UCSD-AML1 (cell line): ENCODE data around the gene CNTNAP2.
"Not testable (repeated sequence)": the region's sequence is repeated elsewhere in the genome, so short reads cannot be mapped to it uniquely, and the experiment has no call there.

ENCODE experiments used
- DNase-seq: peaks from one replicate; lab custom pipeline; 2025; ENCODE audit not compliant: unreplicated experiment; lab: John Stamatoyannopoulos, UW

The CNTNAP2 gene

DNA sequence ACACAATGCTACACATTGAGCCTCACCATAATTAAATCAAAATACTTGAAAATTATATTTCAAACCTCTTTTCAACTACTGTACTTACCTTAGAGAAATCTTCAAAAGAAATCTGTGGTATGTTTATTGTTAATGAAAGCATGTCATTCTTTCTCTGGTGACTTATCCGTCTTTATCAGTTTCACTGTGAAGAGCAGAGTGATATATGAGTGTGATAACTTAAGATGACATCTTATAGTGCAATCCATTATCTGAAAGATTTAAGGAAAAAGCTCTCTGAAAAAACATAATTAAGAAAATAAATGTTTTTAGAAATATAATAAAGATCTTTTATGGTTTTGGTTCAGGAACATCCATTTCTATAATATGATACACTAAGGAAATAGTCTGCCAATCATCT is 1562.3 kb downstream of the CNTNAP2 start:
- no peak for DNase-seq

DNA sequence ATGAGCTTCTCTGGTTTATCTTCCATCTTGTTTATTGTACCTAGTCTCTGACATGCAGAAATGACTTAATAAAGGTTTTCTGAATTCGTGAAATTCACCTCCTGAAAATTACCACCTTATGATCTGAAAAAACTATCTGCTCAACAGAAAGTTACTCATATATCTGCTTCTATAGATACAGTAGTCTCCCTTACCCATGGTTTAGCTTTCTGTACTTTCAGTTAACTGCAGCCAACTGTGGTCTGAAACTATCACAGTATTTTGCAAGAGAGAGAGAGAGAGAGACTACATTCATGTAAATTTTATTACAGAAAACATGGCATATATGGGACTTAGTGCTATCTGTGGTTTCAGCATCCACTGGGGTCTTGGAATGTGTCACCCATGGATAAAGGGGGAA is 1564.9 kb downstream of the CNTNAP2 start:
- DNase-seq, result no peak

DNA sequence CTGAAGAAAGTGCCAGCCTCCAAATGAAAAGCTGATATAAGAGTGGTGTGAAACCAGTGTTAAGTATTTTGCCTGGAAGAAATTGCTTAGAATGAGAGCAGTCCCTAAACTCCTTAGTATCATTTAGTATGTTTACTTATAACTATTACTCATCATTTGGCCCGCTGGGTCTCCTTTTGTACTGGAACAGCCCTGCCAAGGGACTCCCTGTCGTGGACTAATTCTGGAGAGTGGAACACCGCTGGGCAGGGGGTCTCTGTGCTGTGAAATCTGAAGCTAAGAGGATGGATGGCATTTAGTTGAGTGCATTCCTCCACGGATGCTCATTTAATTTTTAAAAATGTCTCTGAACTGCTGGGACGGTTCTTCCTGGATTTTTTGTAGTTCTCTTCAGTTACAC is 1584.1 kb downstream of the CNTNAP2 start:
- DNase-seq, result no peak

DNA sequence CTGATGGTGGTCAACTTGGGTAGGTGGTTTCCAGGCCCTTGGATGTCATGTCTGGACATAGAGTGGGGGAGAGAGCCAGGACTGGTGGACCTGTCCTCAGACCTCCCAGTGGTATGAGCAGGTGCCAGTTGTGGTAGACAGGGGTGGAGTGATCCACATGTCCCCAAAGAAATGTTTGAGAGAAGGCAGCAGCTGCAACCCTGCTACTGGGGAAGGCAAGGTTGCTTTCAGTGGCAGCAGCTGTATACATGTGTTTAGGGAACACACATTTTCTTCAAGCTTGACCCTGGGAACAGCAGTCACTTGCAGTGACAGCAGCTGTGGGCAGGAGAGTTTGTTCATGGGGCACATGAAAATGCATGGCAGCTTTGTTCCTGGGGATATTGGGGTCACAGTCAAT is 1591.3 kb downstream of the CNTNAP2 start:
- DNase-seq, result no peak

DNA sequence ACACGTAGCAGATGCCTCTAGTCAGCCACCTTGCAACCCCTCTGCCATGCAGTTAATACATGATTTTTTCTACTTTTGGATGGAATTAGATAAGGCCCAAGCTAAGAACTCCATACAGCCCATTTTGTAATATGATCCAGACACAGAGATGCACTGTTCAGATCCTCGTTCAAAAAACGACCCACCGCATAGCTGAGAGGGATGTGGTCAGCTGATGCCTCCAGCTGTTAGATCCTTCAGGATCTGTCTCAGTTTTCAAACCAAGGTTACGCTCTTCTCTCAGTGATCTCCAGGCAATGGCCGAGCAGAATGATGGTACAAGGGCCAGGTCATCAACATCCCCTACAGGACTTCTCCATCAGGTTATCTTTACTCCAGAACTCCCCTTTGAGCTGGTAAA is 1592.3 kb downstream of the CNTNAP2 start:
- DNase-seq, result no peak

DNA sequence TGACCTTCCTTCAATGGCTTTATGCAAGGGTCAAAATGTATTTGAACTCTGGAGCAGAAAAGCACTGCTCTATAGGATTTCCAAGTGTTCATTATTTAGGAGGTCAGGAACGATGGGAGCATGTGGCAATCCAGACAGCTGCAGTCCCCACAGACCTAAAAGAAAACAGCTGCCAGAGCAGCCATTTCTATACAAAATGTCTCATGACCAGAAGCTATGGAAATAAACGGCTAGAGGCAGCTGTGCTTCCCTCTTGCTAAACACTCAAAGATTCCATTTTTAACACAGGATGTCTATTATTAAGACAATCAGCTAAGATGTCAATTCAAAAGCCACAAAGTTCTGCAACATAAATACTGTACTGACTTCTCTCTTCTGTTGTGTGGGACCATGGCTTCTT is 1594.8 kb downstream of the CNTNAP2 start:
- DNase-seq, result no peak

DNA sequence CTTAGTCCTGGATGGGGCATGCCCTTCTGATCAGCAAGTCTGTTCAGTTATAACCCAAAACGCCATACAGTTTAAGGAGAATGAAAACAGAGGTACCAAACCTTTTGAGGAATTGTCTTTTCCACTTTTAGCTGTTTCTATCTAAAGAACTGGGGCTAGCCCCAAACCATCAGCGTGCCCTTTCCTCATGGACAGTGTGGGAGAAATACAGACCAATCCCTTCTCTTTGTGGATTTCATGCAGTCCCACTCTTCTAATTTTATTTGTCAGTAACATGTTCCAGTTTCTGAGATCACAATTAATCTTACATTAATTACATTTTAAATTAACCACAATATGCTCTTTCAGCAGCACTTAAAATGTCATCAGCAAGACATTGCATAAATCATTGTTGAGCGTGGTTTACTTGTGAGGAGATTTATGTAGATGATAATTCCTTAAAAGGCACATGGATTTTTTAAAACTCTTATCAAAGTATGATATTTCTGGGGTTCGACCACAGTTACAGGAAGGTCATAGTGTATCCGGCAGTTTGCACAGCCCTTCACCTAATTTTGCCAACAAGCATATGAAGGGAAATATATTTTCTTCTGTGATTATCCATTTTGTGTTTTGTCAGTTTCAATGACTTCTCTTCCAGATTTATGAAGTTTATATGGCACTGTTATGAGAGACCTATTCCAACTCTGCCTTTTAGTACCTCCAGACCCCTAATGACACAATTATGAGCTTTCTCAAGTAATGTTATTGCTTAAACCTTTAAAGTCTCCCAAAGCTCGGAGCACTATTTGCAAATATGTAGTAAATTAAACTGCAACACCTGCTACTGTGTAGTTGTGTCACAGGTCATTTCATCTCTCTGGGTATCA is 1605.6 kb downstream of the CNTNAP2 start:
- no peak for DNase-seq

DNA sequence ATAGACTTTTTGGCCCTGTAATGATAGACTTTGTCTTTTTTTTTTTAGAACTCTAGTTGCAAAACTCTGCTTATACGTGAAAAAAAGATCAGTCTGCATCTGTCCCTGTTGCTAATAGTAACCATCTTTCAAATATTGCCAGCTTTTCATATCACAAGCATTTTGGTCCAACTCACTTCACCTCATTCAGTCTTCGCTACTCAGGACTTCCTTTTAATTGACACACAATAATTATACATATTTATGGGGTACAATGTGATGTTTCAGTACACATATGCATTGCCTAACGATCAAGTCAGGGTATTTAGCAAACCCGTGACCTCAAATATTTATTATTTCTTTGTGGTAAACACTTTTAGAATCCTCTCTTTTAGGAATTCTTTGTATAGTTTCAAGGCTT is 1606.9 kb downstream of the CNTNAP2 start:
- DNase-seq, result no peak

DNA sequence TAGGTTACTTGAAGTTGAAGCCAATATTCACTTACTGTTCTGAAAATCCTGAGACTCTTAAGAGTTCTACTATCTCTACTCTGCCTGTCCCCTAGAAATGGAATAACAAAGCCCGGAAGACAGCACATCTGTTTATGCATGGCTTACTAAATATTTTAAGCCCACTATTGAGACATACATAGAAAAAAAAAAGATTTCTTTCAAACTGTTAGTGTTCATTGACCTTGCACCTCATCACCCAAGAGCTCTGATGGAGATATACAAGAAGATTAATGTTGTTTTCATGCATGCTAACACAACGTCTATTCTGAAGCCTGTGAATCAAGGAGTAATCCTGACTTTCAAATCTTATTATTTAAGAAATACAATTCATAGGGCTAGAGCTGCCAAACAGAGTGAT is 1614.7 kb downstream of the CNTNAP2 start:
- DNase-seq, result no peak

DNA sequence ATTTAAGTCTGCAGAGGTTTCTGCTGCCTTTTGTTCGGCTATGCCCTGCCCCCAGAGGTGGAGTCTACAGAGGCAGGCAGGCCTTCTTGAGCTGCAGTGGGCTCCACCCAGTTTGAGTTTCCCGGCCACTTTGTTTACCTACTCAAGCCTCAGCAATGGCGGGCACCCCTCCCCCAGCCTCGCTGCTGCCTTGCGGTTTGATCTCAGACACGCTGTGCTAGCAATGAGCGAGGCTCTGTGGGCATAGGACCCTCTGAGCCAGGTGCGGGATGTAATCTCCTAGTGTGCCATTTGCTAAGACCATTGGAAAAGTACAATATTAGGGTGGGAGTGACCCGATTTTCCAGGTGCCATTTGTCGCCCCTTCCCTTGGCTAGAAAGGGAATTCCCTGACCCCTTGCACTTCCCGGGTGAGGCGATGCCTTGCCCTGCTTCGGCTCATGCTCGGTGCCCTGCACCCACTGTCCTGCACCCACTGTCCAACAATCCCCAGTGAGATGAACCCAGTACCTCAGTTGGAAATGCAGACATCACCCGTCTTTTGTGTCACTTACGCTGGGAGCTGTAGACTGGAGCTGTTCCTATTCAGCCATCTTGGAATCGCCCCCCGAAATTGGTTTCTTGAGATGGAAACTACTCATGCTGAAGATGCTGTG is 1621.1 kb downstream of the CNTNAP2 start:
- not testable (repeated sequence) for DNase-seq

DNA sequence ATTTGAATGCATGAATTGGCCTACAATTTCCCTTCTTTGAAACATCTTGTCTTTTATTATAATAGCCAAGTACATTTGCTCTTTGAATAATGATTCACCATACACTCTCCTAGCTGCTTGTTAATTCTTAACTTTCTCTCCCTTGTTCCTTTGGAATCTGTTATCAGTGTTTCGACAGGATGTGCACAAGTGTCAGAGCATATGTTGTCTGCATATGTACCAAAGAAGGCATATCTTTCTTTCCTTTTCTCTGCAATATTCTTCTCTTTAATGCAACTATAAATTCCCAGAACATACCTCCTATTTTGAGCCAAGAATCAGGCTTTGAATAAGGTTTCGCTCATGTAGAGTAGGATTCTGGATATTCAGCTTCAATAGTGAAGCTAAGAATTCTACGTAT is 1625.7 kb downstream of the CNTNAP2 start:
- no peak for DNase-seq

DNA sequence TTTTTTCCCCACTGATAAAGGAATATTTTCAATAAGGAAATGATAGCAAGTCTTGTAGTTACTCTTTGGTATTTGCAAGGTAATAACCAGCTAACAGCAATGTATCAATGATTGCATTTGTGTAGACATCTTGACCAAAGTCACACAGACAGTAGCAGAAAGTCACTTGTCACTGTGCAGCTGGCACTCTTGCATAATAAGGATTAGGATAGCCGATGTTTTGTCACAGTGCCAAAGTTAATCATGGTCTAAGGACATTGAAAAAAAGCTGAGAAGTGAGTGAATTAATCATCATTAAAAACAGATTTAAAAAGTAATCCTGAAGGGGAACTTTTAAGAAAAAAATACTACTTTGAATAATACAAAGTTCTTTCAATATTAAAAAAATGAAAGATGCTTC is 1639.7 kb downstream of the CNTNAP2 start:
- DNase-seq, result no peak

DNA sequence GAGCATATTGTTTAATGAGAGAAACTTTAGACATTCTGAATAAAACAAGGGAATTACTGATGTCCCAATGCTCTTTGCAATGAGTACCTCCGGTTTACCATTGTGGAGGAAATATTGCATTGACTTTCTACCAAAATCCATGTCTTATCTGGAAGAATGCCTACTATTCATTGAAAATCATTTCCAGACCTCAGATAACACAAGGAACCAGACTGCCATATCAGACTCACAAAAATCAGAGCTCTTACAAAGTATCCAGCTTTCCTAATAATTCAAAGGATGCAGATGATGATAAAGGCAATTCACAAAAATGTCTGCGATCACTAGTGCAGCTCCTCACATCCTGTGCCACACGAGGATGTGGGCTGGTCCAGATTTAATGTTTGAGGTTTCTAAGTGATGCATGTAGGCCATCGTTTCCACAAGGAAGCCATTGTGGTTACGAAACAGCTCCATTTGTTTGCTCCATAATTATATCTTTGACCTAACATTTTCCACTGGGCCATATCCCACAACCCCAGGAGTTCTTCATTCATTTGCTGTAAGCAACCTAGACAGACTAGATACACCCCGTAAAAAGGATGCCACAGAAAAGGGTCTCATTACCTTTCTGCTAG is 1642.8 kb downstream of the CNTNAP2 start:
- no peak for DNase-seq

DNA sequence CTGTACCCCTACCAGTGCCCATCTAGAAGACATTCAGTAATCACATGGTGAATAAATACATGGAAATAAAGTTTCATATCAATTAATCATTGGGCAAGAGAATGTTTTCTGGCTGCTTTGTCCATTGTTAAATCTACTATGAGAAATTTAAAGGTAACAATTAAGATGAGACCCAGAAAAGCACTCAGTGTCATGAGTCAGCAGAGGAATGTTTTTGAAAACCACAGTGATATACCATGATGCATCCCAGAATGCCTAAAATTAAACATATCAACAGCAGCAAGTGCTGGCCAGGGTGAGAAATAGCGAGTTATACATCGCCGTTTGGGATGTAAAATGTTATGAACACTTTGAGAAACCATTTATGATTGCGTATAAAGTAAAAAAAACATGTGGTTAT is 1648.7 kb downstream of the CNTNAP2 start:
- no peak for DNase-seq

DNA sequence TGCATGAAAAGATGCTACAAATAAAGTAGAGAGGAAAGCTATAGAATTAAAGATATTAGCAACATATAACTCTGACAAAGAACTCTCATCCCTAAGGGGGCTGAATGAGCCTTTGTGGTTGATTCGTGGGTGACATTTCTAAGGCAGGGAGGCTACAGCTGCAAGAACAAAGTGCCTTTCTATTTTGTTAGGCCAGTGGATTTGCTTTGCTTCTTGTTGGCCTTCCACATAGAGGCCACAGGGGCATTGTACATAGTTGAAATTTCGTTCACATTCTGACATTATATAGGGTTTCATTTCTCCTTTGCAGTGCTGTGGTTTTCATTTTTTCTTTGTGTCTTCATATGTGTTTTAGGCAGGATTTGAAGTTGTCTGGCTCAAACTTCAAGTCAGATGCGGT is 1654.7 kb downstream of the CNTNAP2 start:
- no peak for DNase-seq

DNA sequence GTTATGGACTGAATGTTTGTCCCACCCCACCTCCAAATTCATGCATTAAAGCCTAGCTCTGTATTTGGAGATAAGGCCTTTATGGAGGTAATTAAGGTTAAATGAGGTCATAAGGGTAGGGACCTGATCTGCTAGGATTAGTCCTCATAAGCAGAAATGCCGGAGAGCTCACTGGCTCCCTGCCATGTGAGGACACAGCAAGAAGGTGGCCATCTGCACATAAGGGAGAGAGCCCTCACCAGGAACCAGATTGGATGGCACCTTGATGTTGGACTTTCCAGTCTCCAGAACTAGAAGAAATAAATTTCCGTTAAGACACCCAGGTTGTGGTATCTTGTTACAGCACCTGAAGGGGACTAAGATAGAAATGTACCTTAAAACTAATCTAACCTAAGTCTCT is 1657.9 kb downstream of the CNTNAP2 start:
- DNase-seq, result no peak

DNA sequence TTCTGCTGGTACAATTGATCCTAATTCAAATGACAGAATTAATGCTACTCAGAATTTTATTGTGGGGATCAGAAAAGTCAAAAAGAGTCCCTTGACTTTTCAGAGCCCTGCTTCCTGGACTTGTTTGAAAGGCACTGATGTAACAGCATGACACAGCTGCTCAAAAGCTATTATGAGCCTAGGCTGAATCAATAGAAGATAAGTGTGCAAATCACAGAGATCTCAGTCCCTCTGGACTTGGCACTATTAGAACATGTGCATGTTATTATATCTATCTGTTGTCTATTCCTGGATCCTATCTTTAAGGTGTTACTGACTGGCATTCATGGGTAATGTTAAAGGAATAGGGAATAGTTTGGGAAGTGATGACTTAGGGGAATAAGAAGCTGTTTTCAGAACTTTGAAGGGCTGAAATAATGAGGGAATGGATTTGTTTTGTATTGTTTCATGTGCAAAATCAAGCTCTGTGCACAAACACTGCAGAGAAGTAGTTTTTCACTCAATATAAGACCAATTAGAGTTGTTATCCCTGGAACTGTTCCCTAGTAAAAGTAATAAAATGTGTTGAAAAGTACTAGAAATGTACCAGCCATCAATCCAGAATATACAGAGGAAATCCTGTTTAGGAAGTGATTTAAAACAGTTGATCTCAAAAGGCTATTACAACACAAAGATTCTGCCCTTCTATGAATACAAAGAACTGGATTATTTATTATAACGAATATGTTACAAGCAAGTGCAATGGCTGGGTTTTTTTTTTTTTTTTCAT is 1659.1 kb downstream of the CNTNAP2 start:
- DNase-seq, result no peak

DNA sequence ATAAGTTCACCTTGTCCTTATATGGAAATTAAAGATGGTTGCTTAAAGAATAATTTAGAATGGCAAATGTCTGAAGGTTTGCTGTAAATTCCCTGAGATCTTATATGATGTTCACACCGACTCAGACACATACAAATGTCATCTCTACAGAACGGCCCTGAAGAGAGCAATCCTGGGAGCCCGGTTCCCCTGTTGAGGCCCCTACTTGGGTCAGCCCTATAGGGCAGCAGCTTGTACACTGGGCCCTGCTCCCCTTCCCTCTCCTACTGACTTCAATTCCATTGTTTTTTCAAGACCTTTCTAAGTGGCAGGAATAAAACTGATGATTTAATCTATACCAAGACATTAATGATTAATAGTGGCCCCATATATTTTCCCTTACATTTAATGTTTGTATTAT is 1660.7 kb downstream of the CNTNAP2 start:
- no peak for DNase-seq

DNA sequence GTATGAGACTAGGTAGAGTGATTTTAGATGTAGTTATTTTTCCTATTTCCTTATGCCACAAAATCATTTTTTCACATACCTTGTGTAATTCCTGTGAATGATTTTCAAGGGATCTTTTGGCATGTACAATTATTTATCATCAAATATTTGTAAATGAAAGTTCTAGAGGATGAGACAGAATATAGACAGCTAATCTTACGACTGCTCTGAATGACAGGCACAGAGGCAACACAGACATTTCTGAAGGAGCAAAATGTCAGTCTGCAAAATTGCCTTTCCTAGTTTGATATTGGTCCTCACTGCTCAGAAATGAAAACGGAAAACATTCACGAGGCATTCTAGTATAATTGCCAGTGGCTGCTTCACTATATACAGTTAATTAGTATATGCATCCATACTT is 1663.3 kb downstream of the CNTNAP2 start:
- no peak for DNase-seq

DNA sequence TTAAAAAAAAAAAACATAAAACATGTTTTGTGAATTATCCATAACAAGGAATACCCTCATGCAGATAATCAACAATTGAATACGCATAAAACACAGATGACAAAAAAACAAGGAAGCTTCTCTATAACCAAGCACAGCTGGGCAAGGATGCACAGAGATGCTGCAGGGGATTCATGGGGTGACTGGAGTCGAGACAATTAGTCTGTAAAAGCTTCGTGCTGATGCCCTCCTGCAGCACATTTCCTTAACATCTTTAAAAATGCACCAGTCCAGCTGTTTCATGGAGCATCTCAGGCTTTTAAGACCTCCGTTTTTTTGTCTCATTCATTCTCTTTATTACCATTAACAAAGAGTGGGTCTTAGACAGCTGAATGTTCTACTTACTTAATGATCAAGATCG is 1680.0 kb downstream of the CNTNAP2 start:
- DNase-seq, result no peak

DNA sequence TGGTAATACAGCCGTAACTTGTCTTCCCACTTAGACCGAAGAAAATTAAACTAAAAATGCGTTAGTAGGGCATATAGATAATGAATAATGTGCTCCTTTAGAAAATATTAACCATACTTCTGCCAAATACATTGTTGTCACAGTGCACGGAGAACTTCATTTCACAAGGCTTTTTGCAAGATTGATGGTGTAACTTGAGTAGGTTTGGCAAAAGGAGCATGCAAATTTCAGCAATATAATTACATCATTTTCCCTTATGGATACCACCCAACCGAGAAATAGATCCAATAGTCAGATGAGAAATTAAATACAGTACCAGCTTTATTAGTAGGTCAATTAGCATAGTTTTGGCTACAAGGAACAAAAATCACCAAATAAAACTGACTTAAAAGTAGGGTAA is 1681.4 kb downstream of the CNTNAP2 start:
- no peak for DNase-seq
